Caco-2 (cell line): Measurements from ENCODE around the gene CLK2. TPM values are rescaled to one million over a fixed set of nuclear protein-coding genes. Genes with fewer than 3 reads are reported as not detected.

Experiments used
- BruUV-seq: library from RNA; stranded (reverse); fragments of 400-500 nt; replicated peaks from 2 replicates; lab custom pipeline; 2021; lab: Mats Ljungman, UMichigan
- CTCF ChIA-PET: fragments of 300-600 bp; sonication (Branson Sonifier 250); formaldehyde crosslinking; loops from one replicate; lab custom pipeline; 2022; ENCODE audit warnings: antibody characterized with exemption; lab: Charles Lee
- POLR2A ChIA-PET: fragments of 300-600 bp; sonication (Branson Sonifier 250); formaldehyde crosslinking; loops from one replicate; lab custom pipeline; 2022; ENCODE audit warnings: antibody characterized with exemption; lab: Charles Lee
- DNase-seq, 2 experiments: peaks; one replicate each; pipeline versions ENCODE4 v3.0.0 to v3.0.0-alpha.2; 2020 to 2022
- H3K27me3 ChIP-seq: replicated peaks from 2 replicates; pipeline ENCODE4 v1.6.0; 2011; ENCODE audit warnings: low read length; ENCODE audit not compliant: control insufficient read depth, insufficient read depth
- H3K36me3 ChIP-seq: 2 replicates; pipeline ENCODE4 v1.5.1; 2011; ENCODE audit warnings: low read length; ENCODE audit not compliant: control insufficient read depth, insufficient read depth
- H3K4me1 ChIP-seq: fragments of 250-450 bp; sonication (Bioruptor Pico); 2 replicates; pipeline ENCODE4 v1.5.1; 2020; ENCODE audit warnings: mild to moderate bottlenecking
- H3K4me3 ChIP-seq: 2 replicates; pipeline ENCODE4 v1.5.1; 2011; ENCODE audit warnings: low read depth, mild to moderate bottlenecking, control low read depth, low read length
- H3K9me3 ChIP-seq: fragments of 250-450 bp; sonication (Bioruptor Pico); 2 replicates; pipeline ENCODE4 v1.5.1; 2020; ENCODE audit warnings: mild to moderate bottlenecking, moderate library complexity
- H3K27ac Mint-ChIP-seq: one replicate; pipeline ENCODE4 v1.8.0; 2022; ENCODE audit warnings: mixed read lengths; ENCODE audit not compliant: unreplicated experiment
- H3K27me3 Mint-ChIP-seq: one replicate; pipeline ENCODE4 v1.8.0; 2022; ENCODE audit warnings: mixed read lengths; ENCODE audit not compliant: insufficient read depth, unreplicated experiment
- H3K36me3 Mint-ChIP-seq: one replicate; pipeline ENCODE4 v1.8.0; 2022; ENCODE audit warnings: mild to moderate bottlenecking, mixed read lengths; ENCODE audit not compliant: insufficient read depth, unreplicated experiment
- H3K4me1 Mint-ChIP-seq: one replicate; pipeline ENCODE4 v1.8.0; 2022; ENCODE audit warnings: low read depth, mixed read lengths; ENCODE audit not compliant: unreplicated experiment
- H3K4me3 Mint-ChIP-seq: one replicate; pipeline ENCODE4 v1.8.0; 2022; ENCODE audit warnings: mild to moderate bottlenecking, moderate library complexity, mixed read lengths; ENCODE audit not compliant: unreplicated experiment
- H3K9me3 Mint-ChIP-seq: one replicate; pipeline ENCODE4 v1.8.0; 2022; ENCODE audit warnings: mixed read lengths; ENCODE audit not compliant: unreplicated experiment
- CTCF ChIP-seq, 2 experiments: fragments of 200-600 bp in 1 of 2; IDR thresholded peaks; 1 replicate in 1 of 2; 2 replicates in 1 of 2; pipeline versions ENCODE4 v1.5.1 to v1.8.0; 2011 to 2022; ENCODE audit warnings: antibody characterized with exemption in 1 of 2, control low read depth in 1 of 2, inconsistent platforms in 1 of 2, low read depth in 1 of 2, low read length in 1 of 2, mild to moderate bottlenecking in 1 of 2, moderate library complexity in 1 of 2; ENCODE audit not compliant: insufficient read depth in 1 of 2, severe bottlenecking in 1 of 2, unreplicated experiment in 1 of 2
- intact Hi-C: fragments of 100-400 bp; cut with micrococcal nuclease; formaldehyde crosslinking; loops from one replicate; pipeline ENCODE4 v1.10.0; 2022; ENCODE audit not compliant: unreplicated experiment
- total RNA-seq: library from RNA; stranded (reverse); gene quantifications from 2 replicates; pipeline ENCODE4 v1.2.3, GENCODE V29; 2022

Gene CLK2
- total RNA-seq, 1 experiment from 2014 or later = 57.5 TPM

GRCh38 chr1:155269381-155269780, 3.9 kb downstream of the CLK2 start:
- no peaks in the 10 kb centered on the region for H3K9me3 Mint-ChIP-seq
- H3K27ac Mint-ChIP-seq = no peak overlapping the region
- no peak overlapping the region for H3K4me3 Mint-ChIP-seq
- ChIA-PET CTCF (no interaction called here), POLR2A (no interaction called here)
- peaks cover 7% of the 10 kb centered on the region for H3K4me1 Mint-ChIP-seq
- Histone ChIP-seq H3K9me3 (no peaks in the 10 kb centered on the region), H3K27me3 (no peaks in the 10 kb centered on the region), H3K36me3 (peaks cover 13% of the 10 kb centered on the region), H3K4me1 (0 out of 2 replicates have a peak, but pooled peaks cover 4% of the 10 kb centered on the region), H3K4me3 (no peak overlapping the region)
- peaks cover 88% of the 10 kb centered on the region for H3K36me3 Mint-ChIP-seq
- no peaks in the 10 kb centered on the region for H3K27me3 Mint-ChIP-seq
- no peak for TF ChIP-seq CTCF (IDR thresholded peaks at IDR 0.05; ENCODE audit: insufficient read depth in 1 of 2, low read depth in 1 of 2, low read length in 1 of 2, severe bottlenecking in 1 of 2, unreplicated experiment in 1 of 2)
- DNase-seq = no peak
- BruUV-seq = no TSS peak
- intact Hi-C loops = no loop called here

GRCh38 chr1:155268630-155269029, 4.7 kb downstream of the CLK2 start:
- peaks cover 96% of the 10 kb centered on the region for H3K36me3 Mint-ChIP-seq
- TF ChIP-seq CTCF (IDR thresholded peaks at IDR 0.05; ENCODE audit: insufficient read depth in 1 of 2, low read depth in 1 of 2, low read length in 1 of 2, severe bottlenecking in 1 of 2, unreplicated experiment in 1 of 2) = no peak
- Histone ChIP-seq H3K9me3 (no peaks in the 10 kb centered on the region), H3K4me3 (no peak overlapping the region), H3K27me3 (no peaks in the 10 kb centered on the region), H3K4me1 (no peaks in the 10 kb centered on the region), H3K36me3 (peaks cover 13% of the 10 kb centered on the region)
- no peaks in the 10 kb centered on the region for H3K9me3 Mint-ChIP-seq
- no peak overlapping the region for H3K27ac Mint-ChIP-seq
- ChIA-PET CTCF (no interaction called here), POLR2A (no interaction called here)
- DNase-seq = no peak
- no TSS peak for BruUV-seq
- H3K4me1 Mint-ChIP-seq = peaks cover 7% of the 10 kb centered on the region
- no peaks in the 10 kb centered on the region for H3K27me3 Mint-ChIP-seq
- intact Hi-C loops = no loop called here
- H3K4me3 Mint-ChIP-seq = no peak overlapping the region

- H3K4me1 ChIP-seq = peaks cover 4% of the 10 kb centered on the region; the same call in 1 of the 2 replicates
- Mint-ChIP-seq H3K4me1 (peaks cover 8% of the 10 kb centered on the region), H3K27ac (no peak overlapping the region), H3K4me3 (no peak overlapping the region), H3K27me3 (no peaks in the 10 kb centered on the region), H3K9me3 (no peaks in the 10 kb centered on the region), H3K36me3 (peaks cover 96% of the 10 kb centered on the region)
- CTCF ChIA-PET = no interaction called here
- peaks cover 13% of the 10 kb centered on the region for H3K36me3 ChIP-seq
- no peak overlapping the region for H3K4me3 ChIP-seq
- POLR2A ChIA-PET = no interaction called here
- no peaks in the 10 kb centered on the region for H3K9me3 ChIP-seq
- no peak for TF ChIP-seq CTCF (IDR thresholded peaks at IDR 0.05; ENCODE audit: insufficient read depth in 1 of 2, low read depth in 1 of 2, low read length in 1 of 2, severe bottlenecking in 1 of 2, unreplicated experiment in 1 of 2)
- no peaks in the 10 kb centered on the region for H3K27me3 ChIP-seq
- intact Hi-C loops = no loop called here
- no TSS peak for BruUV-seq
- DNase-seq = no peak
Observed at GRCh38 chr1:155267373-155267772, 5.9 kb downstream of the CLK2 start.
